ENCODE data around the gene INO80.

The INO80 gene

GRCh38 chr15:41116962-41117252 is 827 bp upstream of the INO80 start:
- no peak for TF ChIP-seq CTCF (IDR thresholded peaks at IDR 0.05; ENCODE audit: low read depth, low read length, missing control alignments)
- no peak for DNase-seq (ENCODE audit: low read depth)
- H3K4me3 ChIP-seq (ENCODE audit: low read depth, low read length): peak overlapping the region; percentile 85

- no peak for TF ChIP-seq CTCF (IDR thresholded peaks at IDR 0.05; ENCODE audit: low read depth, low read length, missing control alignments)
- peak overlapping the region; percentile 85 for H3K4me3 ChIP-seq (ENCODE audit: low read depth, low read length)
- no peak for DNase-seq (ENCODE audit: low read depth)
Observed at GRCh38 chr15:41115652-41116115, 396 bp downstream of the INO80 start.

- peak; percentile 46 for DNase-seq (ENCODE audit: low read depth)
- TF ChIP-seq CTCF (IDR thresholded peaks at IDR 0.05; ENCODE audit: low read depth, low read length, missing control alignments): no peak
- H3K4me3 ChIP-seq (ENCODE audit: low read depth, low read length): peak overlapping the region; percentile 85
Observed at GRCh38 chr15:41115161-41115651, 874 bp downstream of the INO80 start.

- no peak overlapping the region for H3K4me3 ChIP-seq (ENCODE audit: low read depth, low read length)
- no peak for DNase-seq (ENCODE audit: low read depth)
- TF ChIP-seq CTCF (IDR thresholded peaks at IDR 0.05; ENCODE audit: low read depth, low read length, missing control alignments): no peak
Observed at GRCh38 chr15:41106947-41107346, 9.1 kb downstream of the INO80 start.

- H3K4me3 ChIP-seq (ENCODE audit: low read depth, low read length): no peak overlapping the region
- TF ChIP-seq CTCF (IDR thresholded peaks at IDR 0.05; ENCODE audit: low read depth, low read length, missing control alignments): no peak
- DNase-seq (ENCODE audit: low read depth): no peak
Observed at GRCh38 chr15:41105348-41106334, 10.4 kb downstream of the INO80 start.

GRCh38 chr15:41104234-41104633 is 11.8 kb downstream of the INO80 start:
- TF ChIP-seq CTCF (IDR thresholded peaks at IDR 0.05; ENCODE audit: low read depth, low read length, missing control alignments): no peak
- no peak for DNase-seq (ENCODE audit: low read depth)
- no peak overlapping the region for H3K4me3 ChIP-seq (ENCODE audit: low read depth, low read length)
